Kidney epithelial cell (primary cell): Measurements from ENCODE around the gene FSTL4. TPM values are rescaled to one million over a fixed set of nuclear protein-coding genes. Genes with fewer than 3 reads are reported as not detected.

ENCODE experiments used
- DNase-seq: peaks from one replicate; pipeline ENCODE4 v3.0.0-alpha.2; 2010; ENCODE audit warnings: low read depth
- H3K27me3 ChIP-seq: 2 replicates; pipeline ENCODE4 v1.6.0; 2011; ENCODE audit warnings: low read length; ENCODE audit not compliant: control insufficient read depth, insufficient read depth
- H3K36me3 ChIP-seq: 2 replicates; pipeline ENCODE4 v1.5.1; 2011; ENCODE audit warnings: low read length; ENCODE audit not compliant: control insufficient read depth, insufficient read depth
- H3K4me3 ChIP-seq: 2 replicates; pipeline ENCODE4 v1.5.1; 2011; ENCODE audit warnings: low read depth, mild to moderate bottlenecking, control low read depth, low read length
- CTCF ChIP-seq: IDR thresholded peaks from 2 replicates; pipeline ENCODE4 v1.5.1; 2011; ENCODE audit warnings: mild to moderate bottlenecking, moderate library complexity, low read length, control low read depth, inconsistent platforms; ENCODE audit not compliant: insufficient read depth, poor library complexity, severe bottlenecking
- total RNA-seq: library from RNA; depleted of rRNA; stranded (reverse); fragments of >200 nt; gene quantifications from 2 replicates; pipeline ENCODE4 v1.2.3, GENCODE V29; 2015

Gene FSTL4
- total RNA-seq, 1 donor from 2014 or later: not detected

DNA sequence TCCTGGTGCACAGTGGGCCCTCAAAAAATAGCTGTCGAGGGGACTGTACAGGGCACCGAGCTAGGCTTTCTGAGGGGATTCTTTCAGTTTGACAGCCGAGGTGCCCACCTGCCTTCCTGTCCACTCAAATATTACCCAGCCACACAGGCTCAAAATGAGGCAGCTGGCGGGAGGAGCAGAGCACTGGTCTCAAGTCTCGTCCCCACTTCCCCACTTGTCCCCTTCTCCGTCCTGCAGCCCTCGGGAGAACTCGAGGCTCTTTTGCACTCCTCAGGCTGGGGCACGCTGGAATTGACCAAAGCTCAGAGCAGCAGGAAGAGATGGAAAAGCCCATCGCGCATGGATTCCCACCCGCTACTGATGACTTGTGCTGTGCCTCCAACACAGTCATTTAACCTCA is 375.4 kb downstream of the FSTL4 start:
- DNase-seq: no peak
- Histone ChIP-seq H3K4me3 (no peak overlapping the region), H3K36me3 (no peaks in the 10 kb centered on the region), H3K27me3 (no peaks in the 10 kb centered on the region)
- no peak for TF ChIP-seq CTCF

GRCh38 chr5:133236541-133236951 is 375.8 kb downstream of the FSTL4 start:
- no peak for DNase-seq
- no peak overlapping the region for H3K4me3 ChIP-seq
- H3K27me3 ChIP-seq: no peaks in the 10 kb centered on the region
- no peak for TF ChIP-seq CTCF
- no peaks in the 10 kb centered on the region for H3K36me3 ChIP-seq

- H3K4me3 ChIP-seq: no peak overlapping the region
- DNase-seq: no peak
- no peak for TF ChIP-seq CTCF
- H3K36me3 ChIP-seq: no peaks in the 10 kb centered on the region
- H3K27me3 ChIP-seq: no peaks in the 10 kb centered on the region
Measured at GRCh38 chr5:133235696-133236426, 376.5 kb downstream of the FSTL4 start.

- DNase-seq: no peak
- TF ChIP-seq CTCF: no peak
- no peaks in the 10 kb centered on the region for H3K27me3 ChIP-seq
Measured at GRCh38 chr5:133234911-133235310, 377.4 kb downstream of the FSTL4 start.

DNA sequence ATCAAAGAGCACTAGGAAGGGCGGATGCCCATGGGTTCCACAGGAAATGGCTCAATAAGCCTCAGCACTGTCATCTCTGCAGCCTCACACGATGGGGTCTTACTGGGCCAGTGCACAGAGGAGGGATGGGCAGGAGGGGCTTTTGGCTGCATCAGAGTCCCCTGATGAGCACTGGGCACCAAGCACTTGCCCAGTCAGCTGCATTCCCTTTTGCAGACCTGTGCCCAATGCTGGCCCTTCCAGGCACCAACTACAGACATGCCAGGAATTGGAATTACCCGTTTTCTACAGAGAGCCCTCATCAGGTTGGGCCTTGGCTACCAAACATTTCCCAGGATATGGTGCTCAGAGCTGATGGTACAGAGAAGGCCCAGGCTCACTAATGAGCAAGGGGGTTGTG is 378.1 kb downstream of the FSTL4 start:
- H3K36me3 ChIP-seq: no peaks in the 10 kb centered on the region
- H3K27me3 ChIP-seq: no peaks in the 10 kb centered on the region
- no peak overlapping the region for H3K4me3 ChIP-seq
- no peak for TF ChIP-seq CTCF
- no peak for DNase-seq

More at GRCh38 chr5:133234911-133235310, 377.4 kb downstream of the FSTL4 start:
- H3K4me3 ChIP-seq: no peak overlapping the region
- no peaks in the 10 kb centered on the region for H3K36me3 ChIP-seq

GRCh38 chr5:133233616-133234015 is 378.7 kb downstream of the FSTL4 start:
- Histone ChIP-seq H3K27me3 (no peaks in the 10 kb centered on the region), H3K36me3 (no peaks in the 10 kb centered on the region), H3K4me3 (no peak overlapping the region)
- TF ChIP-seq CTCF: no peak
- DNase-seq: no peak
